Measurements from ENCODE around the gene GRM1. TPM values are rescaled to one million over a fixed set of nuclear protein-coding genes. Genes with fewer than 3 reads are reported as not detected.

Gene GRM1
- polyA plus RNA-seq, 1 experiment: 0.02 TPM

- Histone ChIP-seq H3K36me3 (ENCODE audit: control insufficient read depth, insufficient read depth, low read length) (no peaks in the 10 kb centered on the region), H3K4me3 (ENCODE audit: low read depth, low read length) (no peak overlapping the region), H3K27me3 (ENCODE audit: control insufficient read depth, insufficient read depth, low read length) (no peaks in the 10 kb centered on the region)
- ChIA-PET CTCF (no interaction called here), POLR2A (no interaction called here)
- TF ChIP-seq CTCF (IDR thresholded peaks at IDR 0.05; ENCODE audit: insufficient read depth, low read depth, low read length): no peak
- DNase-seq (ENCODE audit: low read depth): no peak
These were observed 224.8 kb downstream of the GRM1 start for GRCh38 chr6:146253691-146254090.

GRCh38 chr6:146258206-146258605, 229.3 kb downstream of the GRM1 start:
- CTCF ChIA-PET: interaction anchor here (0.8 kb wide), 1 partner anchor 81 kb away, joined by 3 read pairs; no protein-coding TSS in a partner anchor
- Histone ChIP-seq H3K36me3 (ENCODE audit: control insufficient read depth, insufficient read depth, low read length) (no peaks in the 10 kb centered on the region), H3K27me3 (ENCODE audit: control insufficient read depth, insufficient read depth, low read length) (no peaks in the 10 kb centered on the region), H3K4me3 (ENCODE audit: low read depth, low read length) (no peak overlapping the region)
- POLR2A ChIA-PET: no interaction called here
- DNase-seq (ENCODE audit: low read depth): no peak
- no peak for TF ChIP-seq CTCF (IDR thresholded peaks at IDR 0.05; ENCODE audit: insufficient read depth, low read depth, low read length)

- CTCF ChIA-PET: no interaction called here
- POLR2A ChIA-PET: no interaction called here
- no peak for DNase-seq (ENCODE audit: low read depth)
- Histone ChIP-seq H3K4me3 (ENCODE audit: low read depth, low read length) (no peak overlapping the region), H3K36me3 (ENCODE audit: control insufficient read depth, insufficient read depth, low read length) (no peaks in the 10 kb centered on the region), H3K27me3 (ENCODE audit: control insufficient read depth, insufficient read depth, low read length) (no peaks in the 10 kb centered on the region)
- TF ChIP-seq CTCF (IDR thresholded peaks at IDR 0.05; ENCODE audit: insufficient read depth, low read depth, low read length): no peak
These were observed 232.0 kb downstream of the GRM1 start for GRCh38 chr6:146260886-146261285.

- ChIA-PET POLR2A (no interaction called here), CTCF (no interaction called here)
- H3K27me3 ChIP-seq (ENCODE audit: control insufficient read depth, insufficient read depth, low read length): no peaks in the 10 kb centered on the region
- no peaks in the 10 kb centered on the region for H3K36me3 ChIP-seq (ENCODE audit: control insufficient read depth, insufficient read depth, low read length)
- H3K4me3 ChIP-seq (ENCODE audit: low read depth, low read length): no peak overlapping the region
- no peak for TF ChIP-seq CTCF (IDR thresholded peaks at IDR 0.05; ENCODE audit: insufficient read depth, low read depth, low read length)
- DNase-seq (ENCODE audit: low read depth): no peak
These were observed 236.2 kb downstream of the GRM1 start for GRCh38 chr6:146265056-146265455.

GRCh38 chr6:146267447-146267846, 238.6 kb downstream of the GRM1 start:
- no peak for DNase-seq (ENCODE audit: low read depth)
- no peaks in the 10 kb centered on the region for H3K27me3 ChIP-seq (ENCODE audit: control insufficient read depth, insufficient read depth, low read length)
- CTCF ChIA-PET: no interaction called here
- POLR2A ChIA-PET: no interaction called here
- H3K36me3 ChIP-seq (ENCODE audit: control insufficient read depth, insufficient read depth, low read length): no peaks in the 10 kb centered on the region
- H3K4me3 ChIP-seq (ENCODE audit: low read depth, low read length): no peak overlapping the region
- no peak for TF ChIP-seq CTCF (IDR thresholded peaks at IDR 0.05; ENCODE audit: insufficient read depth, low read depth, low read length)

All from BJ (cell line).